ENCODE data around the gene ADAP1. TPM values are rescaled to one million over a fixed set of nuclear protein-coding genes. Genes with fewer than 3 reads are reported as not detected.

Gene ADAP1
- total and polyA plus RNA-seq, 2 of the 13 experiments (the other 11 are each of a cell fraction or from before 2014, with no cell fraction given) = 10.5 to 24.6 TPM

DNA sequence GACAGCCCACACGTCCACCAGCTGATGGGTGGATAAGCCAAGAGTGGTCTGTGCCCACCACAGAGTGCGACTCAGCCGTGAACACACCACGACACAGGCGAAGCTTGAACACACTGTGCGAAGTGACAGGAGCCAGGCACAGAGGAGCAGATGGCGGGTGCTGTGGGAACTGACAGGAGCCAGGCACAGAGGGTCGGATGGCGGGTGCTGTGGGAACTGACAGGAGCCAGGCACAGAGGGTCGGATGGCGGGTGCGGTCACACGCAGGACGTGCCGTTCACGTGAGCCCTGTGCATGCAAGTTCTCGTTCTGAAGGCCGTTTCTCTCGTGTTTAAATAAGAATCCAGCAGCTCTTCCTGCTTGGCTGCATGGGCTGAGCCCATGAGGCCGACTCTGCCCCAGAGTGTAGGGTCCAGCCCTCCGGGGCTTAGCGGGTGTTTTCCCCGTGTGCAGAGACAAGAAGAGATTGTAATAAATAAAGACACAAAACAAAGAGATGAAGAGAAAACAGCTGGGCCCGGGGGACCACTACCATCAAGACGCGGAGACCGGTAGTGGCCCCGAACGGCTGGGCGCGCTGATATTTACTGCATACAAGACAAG is 5.9 kb upstream of the ADAP1 start (continued):
- TF ChIP-seq ZNF619 (CRISPR knock-in tag; IDR thresholded peaks at IDR 0.05) = no peak
- TF ChIP-seq, protein P1, sequence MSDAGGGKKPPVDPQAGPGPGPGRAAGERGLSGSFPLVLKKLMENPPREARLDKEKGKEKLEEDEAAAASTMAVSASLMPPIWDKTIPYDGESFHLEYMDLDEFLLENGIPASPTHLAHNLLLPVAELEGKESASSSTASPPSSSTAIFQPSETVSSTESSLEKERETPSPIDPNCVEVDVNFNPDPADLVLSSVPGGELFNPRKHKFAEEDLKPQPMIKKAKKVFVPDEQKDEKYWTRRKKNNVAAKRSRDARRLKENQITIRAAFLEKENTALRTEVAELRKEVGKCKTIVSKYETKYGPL (CRISPR knock-in tag; IDR thresholded peaks at IDR 0.05) = no peak
- no peak for TF ChIP-seq ZNF83 (CRISPR knock-in tag; IDR thresholded peaks at IDR 0.05; ENCODE audit: borderline replicate concordance)
- TF ChIP-seq ZNF207 (IDR thresholded peaks at IDR 0.05; ENCODE audit: borderline replicate concordance) = no peak
- TF ChIP-seq PTBP1 (IDR thresholded peaks at IDR 0.05; ENCODE audit: low read depth, low read length, poor library complexity, severe bottlenecking) = no peak
- TF ChIP-seq ZNF598 (CRISPR knock-in tag; IDR thresholded peaks at IDR 0.05; ENCODE audit: borderline replicate concordance) = peak; percentile 62; the same call in 1 of the 2 replicates
- no peak for TF ChIP-seq SNAPC2 (CRISPR knock-in tag; IDR thresholded peaks at IDR 0.05)
- TF ChIP-seq, protein P2, sequence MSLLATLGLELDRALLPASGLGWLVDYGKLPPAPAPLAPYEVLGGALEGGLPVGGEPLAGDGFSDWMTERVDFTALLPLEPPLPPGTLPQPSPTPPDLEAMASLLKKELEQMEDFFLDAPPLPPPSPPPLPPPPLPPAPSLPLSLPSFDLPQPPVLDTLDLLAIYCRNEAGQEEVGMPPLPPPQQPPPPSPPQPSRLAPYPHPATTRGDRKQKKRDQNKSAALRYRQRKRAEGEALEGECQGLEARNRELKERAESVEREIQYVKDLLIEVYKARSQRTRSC (CRISPR knock-in tag; IDR thresholded peaks at IDR 0.05; ENCODE audit: low read depth) = no peak
- no peak for TF ChIP-seq ZNF773 (CRISPR knock-in tag; IDR thresholded peaks at IDR 0.05; ENCODE audit: borderline replicate concordance)
- TF ChIP-seq, protein P3, sequence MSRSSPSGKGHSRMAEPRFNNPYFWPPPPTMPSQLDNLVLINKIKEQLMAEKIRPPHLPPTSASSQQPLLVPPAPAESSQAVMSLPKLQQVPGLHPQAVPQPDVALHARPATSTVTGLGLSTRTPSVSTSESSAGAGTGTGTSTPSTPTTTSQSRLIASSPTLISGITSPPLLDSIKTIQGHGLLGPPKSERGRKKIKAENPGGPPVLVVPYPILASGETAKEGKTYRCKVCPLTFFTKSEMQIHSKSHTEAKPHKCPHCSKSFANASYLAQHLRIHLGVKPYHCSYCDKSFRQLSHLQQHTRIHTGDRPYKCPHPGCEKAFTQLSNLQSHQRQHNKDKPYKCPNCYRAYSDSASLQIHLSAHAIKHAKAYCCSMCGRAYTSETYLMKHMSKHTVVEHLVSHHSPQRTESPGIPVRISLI (CRISPR knock-in tag; IDR thresholded peaks at IDR 0.05; ENCODE audit: borderline replicate concordance) = no peak
- TF ChIP-seq ZNF30 (CRISPR knock-in tag; IDR thresholded peaks at IDR 0.05) = no peak
- TF ChIP-seq ZBTB7B (CRISPR knock-in tag; IDR thresholded peaks at IDR 0.05) = peak; percentile 81; the same call in 1 of the 2 replicates
- no peak for TF ChIP-seq MIER2 (CRISPR knock-in tag; IDR thresholded peaks at IDR 0.05)
- no peak for TF ChIP-seq ZNF143 (CRISPR knock-in tag; IDR thresholded peaks at IDR 0.05)
- TF ChIP-seq HDAC2 (CRISPR knock-in tag; IDR thresholded peaks at IDR 0.05) = peak; percentile 58; the same call in 1 of the 2 replicates
- TF ChIP-seq ZNF468 (CRISPR knock-in tag; IDR thresholded peaks at IDR 0.05) = no peak
- TF ChIP-seq ZNF761 (CRISPR knock-in tag; conservative IDR thresholded peaks at IDR 0.05) = no peak
- TF ChIP-seq CREB1 (IDR thresholded peaks at IDR 0.05) = no peak
- no peak for TF ChIP-seq CREB1 (CRISPR knock-in tag; IDR thresholded peaks at IDR 0.05)
- no peak for TF ChIP-seq ZBTB42 (CRISPR knock-in tag; IDR thresholded peaks at IDR 0.05)
- peak; percentile 47; the same call in 1 of the 2 replicates for TF ChIP-seq ETV5 (CRISPR knock-in tag; IDR thresholded peaks at IDR 0.05; ENCODE audit: borderline replicate concordance)
- TF ChIP-seq, protein P4, sequence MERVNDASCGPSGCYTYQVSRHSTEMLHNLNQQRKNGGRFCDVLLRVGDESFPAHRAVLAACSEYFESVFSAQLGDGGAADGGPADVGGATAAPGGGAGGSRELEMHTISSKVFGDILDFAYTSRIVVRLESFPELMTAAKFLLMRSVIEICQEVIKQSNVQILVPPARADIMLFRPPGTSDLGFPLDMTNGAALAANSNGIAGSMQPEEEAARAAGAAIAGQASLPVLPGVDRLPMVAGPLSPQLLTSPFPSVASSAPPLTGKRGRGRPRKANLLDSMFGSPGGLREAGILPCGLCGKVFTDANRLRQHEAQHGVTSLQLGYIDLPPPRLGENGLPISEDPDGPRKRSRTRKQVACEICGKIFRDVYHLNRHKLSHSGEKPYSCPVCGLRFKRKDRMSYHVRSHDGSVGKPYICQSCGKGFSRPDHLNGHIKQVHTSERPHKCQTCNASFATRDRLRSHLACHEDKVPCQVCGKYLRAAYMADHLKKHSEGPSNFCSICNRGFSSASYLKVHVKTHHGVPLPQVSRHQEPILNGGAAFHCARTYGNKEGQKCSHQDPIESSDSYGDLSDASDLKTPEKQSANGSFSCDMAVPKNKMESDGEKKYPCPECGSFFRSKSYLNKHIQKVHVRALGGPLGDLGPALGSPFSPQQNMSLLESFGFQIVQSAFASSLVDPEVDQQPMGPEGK (CRISPR knock-in tag; IDR thresholded peaks at IDR 0.05) = no peak
- no peak for TF ChIP-seq ZNF44 (CRISPR knock-in tag; IDR thresholded peaks at IDR 0.05)
- TF ChIP-seq ZNF788 (CRISPR knock-in tag; IDR thresholded peaks at IDR 0.05; ENCODE audit: borderline replicate concordance) = 0 out of 2 replicates have a peak, but pooled peaks have one; percentile 51
- no peak for TF ChIP-seq ZNF720 (CRISPR knock-in tag; IDR thresholded peaks at IDR 0.05)
- no peak for TF ChIP-seq HNRNPK (IDR thresholded peaks at IDR 0.05; ENCODE audit: low read depth, low read length, poor library complexity, severe bottlenecking)
- no peak for TF ChIP-seq NBN (conservative IDR thresholded peaks at IDR 0.05)
